HG03196 (cell line): ENCODE measurements around the gene SPATA31E1.
"Not testable (repeated sequence)": the region's sequence is repeated elsewhere in the genome, so short reads cannot be mapped to it uniquely, and the experiment has no call there.

ENCODE experiments used
- ATAC-seq: cut with Tn5 transposase; IDR thresholded peaks from one replicate; pipeline ENCODE4 v1.9.1; 2021; ENCODE audit not compliant: unreplicated experiment

The SPATA31E1 gene

DNA sequence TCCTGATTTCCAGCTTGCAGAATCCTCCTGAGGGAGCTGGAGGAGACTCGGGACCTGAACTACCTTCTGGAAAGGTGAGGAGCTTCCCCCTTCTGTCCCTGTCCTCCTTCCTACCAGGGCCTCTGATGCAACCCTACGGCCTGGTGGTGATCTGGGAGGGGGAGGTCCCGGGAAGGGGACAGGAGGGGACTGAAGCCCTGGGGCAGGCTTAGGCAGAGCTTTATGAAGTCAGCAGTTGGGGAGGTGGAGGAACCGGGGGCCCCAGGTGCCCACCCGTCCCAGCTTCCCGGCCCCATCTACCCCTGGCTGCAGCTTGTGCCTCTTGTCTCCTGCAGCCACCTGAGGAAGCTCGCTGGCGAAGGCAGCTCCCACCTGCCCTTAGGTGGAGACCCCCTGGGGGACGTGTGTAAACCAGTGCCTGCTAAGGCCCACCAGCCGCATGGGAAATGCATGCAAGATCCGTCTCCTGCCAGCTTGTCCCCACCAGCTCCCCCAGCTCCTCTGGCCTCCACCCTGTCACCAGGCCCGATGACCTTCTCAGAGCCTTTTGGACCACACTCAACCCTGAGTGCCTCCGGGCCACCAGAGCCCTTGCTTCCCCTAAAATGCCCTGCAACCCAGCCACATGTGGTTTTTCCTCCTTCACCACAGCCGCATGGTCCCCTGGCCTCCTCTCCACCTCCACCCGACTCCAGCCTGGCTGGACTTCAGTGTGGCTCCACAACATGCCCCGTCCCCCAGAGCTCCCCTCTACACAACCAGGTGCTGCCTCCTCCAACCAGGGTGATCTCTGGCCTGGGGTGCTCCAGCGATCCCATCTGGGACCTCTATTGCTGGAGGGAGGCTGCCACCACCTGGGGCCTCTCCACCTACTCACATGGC lies 2.1 kb downstream of the SPATA31E1 start:
- ATAC-seq: no peak

- no peak for ATAC-seq
These were observed 3.0 kb downstream of the SPATA31E1 start for GRCh38 chr9:87885484-87886189.

GRCh38 chr9:87886210-87886932 lies 3.7 kb downstream of the SPATA31E1 start:
- no peak for ATAC-seq

GRCh38 chr9:87886933-87887505 lies 4.3 kb downstream of the SPATA31E1 start:
- ATAC-seq: no peak

GRCh38 chr9:87887661-87888480 lies 5.2 kb downstream of the SPATA31E1 start:
- ATAC-seq: no peak

DNA sequence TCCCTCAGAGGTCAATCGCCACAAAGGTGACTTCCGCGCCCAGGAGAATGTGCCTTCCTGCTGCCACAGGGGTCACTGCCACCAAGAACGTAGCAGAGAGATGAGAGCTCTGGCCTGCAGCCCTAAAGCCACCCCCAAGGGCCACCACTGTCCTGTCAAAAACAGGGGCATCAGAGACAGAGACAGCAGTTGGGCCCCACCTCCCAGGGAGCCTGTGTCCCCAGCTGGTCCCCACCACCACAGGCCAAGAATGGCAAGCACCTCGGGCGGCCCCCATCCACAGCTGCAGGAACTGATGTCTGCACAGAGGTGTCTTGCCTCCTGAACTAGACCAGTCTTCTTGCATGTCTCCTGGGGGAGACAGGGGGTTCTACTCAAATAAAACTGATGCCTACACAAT lies 5.8 kb downstream of the SPATA31E1 start:
- ATAC-seq: no peak

DNA sequence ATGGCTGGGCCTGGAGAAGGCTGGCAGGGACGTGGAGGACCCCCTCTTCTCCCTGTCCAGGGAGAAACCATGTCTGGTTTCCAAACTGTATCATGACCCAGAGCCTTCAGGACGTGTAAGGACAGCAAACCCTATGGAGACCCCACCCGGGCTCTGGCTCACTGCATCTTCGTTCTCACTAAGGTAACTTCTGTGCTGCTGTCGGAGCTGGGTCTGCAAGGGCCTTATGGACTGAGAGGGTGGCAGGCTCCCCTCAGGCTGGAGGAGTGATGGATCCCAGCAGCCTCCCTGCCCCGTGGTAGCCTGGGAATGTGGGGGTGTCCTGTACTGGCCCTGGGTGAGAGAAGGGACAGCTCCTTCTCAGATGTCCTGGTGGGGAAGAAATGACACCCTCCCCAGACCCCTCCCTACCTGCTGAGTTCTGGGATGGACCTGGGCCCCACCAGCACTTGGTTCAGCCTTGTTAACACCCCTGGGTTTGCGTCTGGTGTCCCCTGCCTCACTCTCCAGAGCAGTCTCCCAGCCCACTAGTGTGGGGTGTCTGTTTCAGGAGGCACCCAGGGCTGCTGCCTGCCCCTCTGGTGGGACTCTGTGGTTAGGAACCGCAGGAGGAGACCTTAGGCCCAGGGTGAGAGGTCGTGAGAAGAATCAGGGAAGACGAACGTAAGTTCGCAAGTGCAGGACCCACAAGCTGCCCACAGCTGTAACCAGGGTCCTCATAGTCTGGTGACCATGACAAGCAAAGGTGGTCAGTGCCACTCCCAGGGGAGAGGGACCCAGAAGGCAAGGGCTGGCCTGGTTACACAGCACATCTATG lies 6.6 kb downstream of the SPATA31E1 start:
- ATAC-seq: no peak

DNA sequence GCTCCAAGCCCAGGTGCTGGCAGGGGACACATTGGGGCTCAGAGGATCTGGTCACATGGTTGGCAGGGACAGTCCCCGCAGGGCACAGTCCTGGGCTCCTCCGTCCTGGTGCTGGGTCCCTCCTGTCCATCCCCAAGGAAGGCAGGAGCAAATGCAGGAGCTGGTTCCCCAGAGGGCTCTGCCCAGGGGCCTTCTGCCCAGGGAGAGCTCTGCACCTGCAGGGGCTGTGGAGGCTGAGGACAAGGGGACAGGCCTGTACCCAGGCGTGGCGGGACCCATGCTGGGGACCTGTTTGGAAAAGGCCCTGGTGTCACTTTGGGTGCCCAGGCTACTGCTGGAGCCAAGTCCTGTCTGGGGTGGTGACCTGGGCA lies 7.2 kb downstream of the SPATA31E1 start:
- no peak for ATAC-seq

DNA sequence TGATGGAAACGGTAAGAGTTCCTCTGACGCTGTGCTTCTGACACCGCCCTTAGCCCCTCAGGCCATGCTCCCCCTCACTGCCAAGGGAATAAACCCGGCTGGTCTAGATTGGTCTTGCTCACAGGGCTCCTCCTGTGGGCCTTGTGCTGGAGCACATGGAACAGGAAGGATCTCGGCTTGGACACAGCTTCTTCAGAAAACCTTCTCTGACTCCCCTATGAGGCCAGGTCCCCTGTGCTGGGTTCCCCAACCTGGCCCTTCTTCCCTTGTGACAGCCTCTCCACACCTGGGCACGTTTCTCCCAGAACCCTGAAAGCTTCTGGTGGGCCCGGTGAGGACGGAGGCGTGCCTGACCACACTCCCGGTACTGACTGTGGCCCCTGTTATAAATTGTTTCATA lies 8.2 kb downstream of the SPATA31E1 start:
- no peak for ATAC-seq

DNA sequence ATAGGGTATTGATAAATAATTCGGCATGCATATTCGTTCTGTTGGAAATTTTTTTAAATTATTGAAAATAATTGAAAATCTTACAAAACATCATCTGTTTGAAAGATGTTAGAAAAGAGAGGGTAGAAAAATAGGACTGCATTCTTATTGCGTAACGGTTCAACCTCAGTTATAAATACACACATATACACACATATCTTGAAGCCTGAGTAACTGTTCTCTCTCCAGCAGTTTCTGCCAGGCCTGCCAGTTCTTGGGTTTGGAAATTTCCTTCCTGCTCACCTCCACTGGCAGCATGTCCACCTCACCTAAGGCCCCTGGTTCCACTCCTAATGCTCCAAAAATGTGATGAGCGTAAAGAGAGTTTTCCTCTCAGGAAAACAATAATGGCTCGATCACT lies 9.1 kb downstream of the SPATA31E1 start:
- ATAC-seq: no peak

- ATAC-seq: no peak
These were observed 10.3 kb downstream of the SPATA31E1 start for GRCh38 chr9:87892956-87893355.

DNA sequence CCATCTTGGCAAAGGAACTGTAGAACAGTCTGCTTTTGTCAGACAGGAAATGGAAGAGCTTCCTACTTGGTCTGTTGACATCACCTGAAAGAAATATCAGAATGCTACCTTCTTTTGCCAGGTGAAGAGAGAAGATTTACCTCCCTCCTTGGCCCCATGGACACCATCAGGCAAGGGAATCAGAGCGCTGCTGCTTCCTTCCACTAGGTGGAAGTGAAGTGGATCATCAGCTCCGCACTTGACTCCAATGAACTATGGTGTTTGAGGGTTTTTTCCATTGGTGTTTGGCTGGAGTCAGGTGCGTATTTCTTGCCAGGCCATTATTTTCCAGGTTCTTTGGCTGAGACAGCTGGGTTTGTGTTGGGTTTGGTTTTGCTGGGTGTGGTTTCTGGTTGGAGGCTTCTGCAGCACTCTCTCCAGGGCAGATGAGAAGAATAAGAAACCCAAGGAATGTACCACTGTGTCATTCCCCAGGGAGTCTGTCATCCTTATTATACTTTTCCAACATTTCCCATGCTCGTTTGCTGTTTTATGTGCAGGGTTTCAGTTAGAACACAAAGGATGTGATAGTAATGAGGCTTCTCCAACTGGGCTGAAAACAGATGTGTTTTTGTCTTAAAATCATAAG lies 12.4 kb downstream of the SPATA31E1 start:
- no peak for ATAC-seq

- no peak for ATAC-seq
These were observed 14.2 kb downstream of the SPATA31E1 start for GRCh38 chr9:87896891-87897290.

DNA sequence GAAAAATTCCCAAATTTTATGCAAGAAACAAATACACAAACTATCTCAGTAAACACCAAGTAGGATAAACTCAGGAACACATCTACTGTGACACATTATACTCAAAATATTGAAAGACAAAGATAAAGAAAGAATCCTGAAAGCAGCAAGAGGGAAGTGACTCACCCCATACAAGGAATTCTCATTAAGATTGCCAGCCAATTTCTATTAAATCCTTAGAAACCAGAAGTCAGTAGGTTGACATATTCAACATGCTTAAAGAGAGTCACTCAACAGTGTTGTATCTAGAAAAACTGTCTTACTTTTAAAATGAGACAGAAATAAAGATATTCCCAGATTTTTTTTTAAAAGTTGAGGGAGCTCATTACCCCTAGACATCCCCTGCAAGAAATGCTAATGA lies 15.5 kb downstream of the SPATA31E1 start:
- no peak for ATAC-seq

DNA sequence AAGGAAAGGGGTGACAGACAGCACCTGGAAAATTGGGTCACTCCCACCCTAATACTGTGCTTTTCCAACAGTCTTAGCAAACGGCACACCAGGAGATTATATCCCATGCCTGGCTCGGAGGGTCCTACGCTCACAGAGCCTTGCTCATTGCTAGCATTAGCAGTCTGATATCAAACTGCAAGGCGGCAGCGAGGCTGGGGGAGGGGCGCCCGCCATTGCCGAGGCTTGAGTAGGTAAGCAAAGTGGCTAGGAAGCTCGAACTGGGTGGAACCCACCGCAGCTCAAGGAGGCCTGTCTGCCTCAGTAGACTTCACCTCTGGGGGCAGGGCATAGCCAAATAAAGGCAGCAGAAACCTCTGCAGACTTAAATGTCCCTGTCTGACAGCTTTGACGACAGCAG lies 19.7 kb downstream of the SPATA31E1 start:
- ATAC-seq: not testable (repeated sequence)

- no peak for ATAC-seq
These were observed 26.8 kb downstream of the SPATA31E1 start for GRCh38 chr9:87909310-87910041.

- ATAC-seq: no peak
These were observed 28.1 kb downstream of the SPATA31E1 start for GRCh38 chr9:87910821-87911220.

- not testable (repeated sequence) for ATAC-seq
These were observed 35.0 kb downstream of the SPATA31E1 start, which contains the start of gene SPATA31C1 for GRCh38 chr9:87917662-87918061. Gene SPATA31C1 (plus strand): TSS chr9:87917962.
